Muscle layer of colon (tissue), 2 donors: ENCODE results near the gene ZNF860.
"Not testable (repeated sequence)": the region's sequence is repeated elsewhere in the genome, so short reads cannot be mapped to it uniquely, and the experiment has no call there.

Source experiments
- H3K27ac ChIP-seq: one replicate; pipeline ENCODE4 v1.7.0; 2013; ENCODE audit warnings: low read depth, mild to moderate bottlenecking, low read length, moderate library complexity
- H3K27me3 ChIP-seq, 2 donors: one replicate each; pipeline ENCODE4 v1.7.0; 2013; ENCODE audit warnings: low read length in 2 of 2, mild to moderate bottlenecking in 2 of 2; ENCODE audit not compliant: insufficient read depth in 2 of 2, control insufficient read depth in 1 of 2
- H3K36me3 ChIP-seq: one replicate; pipeline ENCODE4 v1.7.0; 2013; ENCODE audit warnings: mild to moderate bottlenecking, low read length; ENCODE audit not compliant: insufficient read depth
- H3K4me1 ChIP-seq: one replicate; pipeline ENCODE4 v1.7.0; 2013; ENCODE audit warnings: mild to moderate bottlenecking, low read length; ENCODE audit not compliant: insufficient read depth
- H3K4me3 ChIP-seq, 2 donors: one replicate each; pipeline ENCODE4 v1.7.0; 2013; ENCODE audit warnings: low read length in 2 of 2, low read depth in 1 of 2, mild to moderate bottlenecking in 1 of 2, moderate library complexity in 1 of 2
- H3K9ac ChIP-seq: one replicate; pipeline ENCODE4 v1.7.0; 2013; ENCODE audit warnings: low read length
- H3K9me3 ChIP-seq: one replicate; pipeline ENCODE4 v1.7.0; 2013; ENCODE audit warnings: mild to moderate bottlenecking, low read length
- donor health status: abdominal sarcoma.
- donor health status: Adenocarcinoma of cecum.

ZNF860 gene

DNA sequence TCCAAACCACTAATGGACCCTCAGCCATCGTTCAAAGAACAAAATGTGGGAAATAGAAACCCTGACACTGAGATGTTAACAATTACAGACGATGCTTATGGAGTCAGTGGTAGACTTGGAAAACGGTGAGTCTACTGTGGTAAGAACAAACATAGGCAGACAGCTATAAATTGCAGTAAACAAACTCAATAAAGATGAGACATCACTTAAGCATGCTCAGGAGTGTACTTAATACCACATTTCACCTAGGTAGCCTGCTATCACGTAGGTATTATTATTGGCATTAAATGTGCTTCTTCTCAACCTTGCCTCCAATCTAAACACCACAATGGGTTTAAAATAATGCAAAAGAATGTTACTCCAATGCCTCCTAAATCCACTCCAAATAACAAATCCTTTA is 3.0 kb upstream of the ZNF860 start:
- Histone ChIP-seq H3K9ac (no peak overlapping the region), H3K27ac (no peak overlapping the region), H3K36me3 (no peaks in the 10 kb centered on the region), H3K4me1 (peaks cover 5% of the 10 kb centered on the region), H3K4me3 (no peak overlapping the region), H3K9me3 (no peaks in the 10 kb centered on the region), H3K27me3 (no peaks in the 10 kb centered on the region)

DNA sequence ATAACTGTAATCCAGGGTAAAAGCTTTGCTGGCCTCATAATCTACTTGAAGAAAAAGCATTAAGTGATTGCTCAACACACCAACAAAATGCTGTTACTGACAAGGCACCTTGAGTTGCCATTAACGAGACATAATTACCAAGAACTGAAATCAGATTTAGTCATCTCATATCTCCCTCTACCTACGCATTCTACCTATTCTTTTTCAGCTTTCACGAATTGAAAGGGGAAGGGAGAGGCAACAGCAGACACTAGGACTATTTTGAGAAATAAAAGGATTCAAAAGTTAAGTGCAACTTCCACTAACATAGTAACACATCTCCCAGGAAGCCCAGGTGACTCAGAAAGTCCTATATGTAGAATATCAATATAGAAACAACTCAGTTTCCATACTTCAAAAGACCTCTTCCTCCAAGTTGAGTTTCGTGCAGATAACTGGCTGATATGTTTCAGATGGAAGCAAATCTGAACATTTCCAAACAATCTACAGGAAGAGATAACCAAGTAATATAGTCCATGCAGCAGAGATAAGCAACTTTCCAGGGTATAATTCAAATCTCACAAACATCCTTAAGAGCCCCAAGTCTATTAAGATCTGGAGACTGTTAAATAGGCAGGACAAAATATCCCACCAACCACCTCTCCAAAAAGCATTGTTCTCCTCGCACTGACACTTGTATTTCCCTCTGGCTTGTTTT is 2.4 kb upstream of the ZNF860 start:
- no peak overlapping the region for H3K27ac ChIP-seq
- H3K4me3 ChIP-seq = no peak overlapping the region
- no peaks in the 10 kb centered on the region for H3K27me3 ChIP-seq
- no peaks in the 10 kb centered on the region for H3K36me3 ChIP-seq
- H3K9me3 ChIP-seq = no peaks in the 10 kb centered on the region
- H3K4me1 ChIP-seq = peaks cover 5% of the 10 kb centered on the region
- no peak overlapping the region for H3K9ac ChIP-seq

DNA sequence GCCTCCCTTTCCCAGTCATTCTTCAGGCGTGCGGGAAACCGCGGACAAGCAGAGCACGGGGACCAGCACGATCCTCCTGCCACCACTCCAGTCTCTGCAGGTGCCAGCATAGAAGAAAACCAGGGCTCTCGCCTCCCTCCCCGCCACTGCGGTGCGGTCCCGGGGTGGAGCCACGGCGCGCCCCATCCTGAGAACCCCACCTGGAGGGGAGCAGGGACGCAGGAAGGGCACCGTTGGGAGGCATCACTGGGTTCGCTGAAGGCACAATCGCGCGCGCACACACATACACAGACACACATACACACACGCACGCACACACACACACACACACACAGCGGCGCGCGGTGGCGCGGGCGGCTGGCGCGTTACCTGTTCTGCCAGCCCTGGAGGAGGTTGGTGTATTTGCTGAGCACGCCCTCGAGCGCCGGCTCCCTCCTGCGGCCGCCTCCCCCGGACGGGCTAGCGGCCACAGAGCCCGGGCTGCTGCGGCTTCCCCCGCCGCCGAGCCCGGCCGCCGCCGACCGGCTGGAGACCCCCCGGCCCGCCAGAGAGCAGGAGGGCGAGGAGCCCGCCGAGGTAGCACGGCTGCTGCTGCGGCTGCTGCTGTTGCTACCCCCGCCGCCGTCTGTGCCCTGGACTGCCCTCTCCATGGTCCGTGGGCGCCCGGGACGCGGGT is 882 bp upstream of the ZNF860 start:
- H3K27ac ChIP-seq = peak overlapping the region; percentile 82
- H3K9ac ChIP-seq = no peak overlapping the region
- no peaks in the 10 kb centered on the region for H3K27me3 ChIP-seq
- no peaks in the 10 kb centered on the region for H3K9me3 ChIP-seq
- no peaks in the 10 kb centered on the region for H3K36me3 ChIP-seq
- H3K4me1 ChIP-seq = peaks cover 5% of the 10 kb centered on the region
- H3K4me3 ChIP-seq = peak overlapping the region; percentile 77 to 87

DNA sequence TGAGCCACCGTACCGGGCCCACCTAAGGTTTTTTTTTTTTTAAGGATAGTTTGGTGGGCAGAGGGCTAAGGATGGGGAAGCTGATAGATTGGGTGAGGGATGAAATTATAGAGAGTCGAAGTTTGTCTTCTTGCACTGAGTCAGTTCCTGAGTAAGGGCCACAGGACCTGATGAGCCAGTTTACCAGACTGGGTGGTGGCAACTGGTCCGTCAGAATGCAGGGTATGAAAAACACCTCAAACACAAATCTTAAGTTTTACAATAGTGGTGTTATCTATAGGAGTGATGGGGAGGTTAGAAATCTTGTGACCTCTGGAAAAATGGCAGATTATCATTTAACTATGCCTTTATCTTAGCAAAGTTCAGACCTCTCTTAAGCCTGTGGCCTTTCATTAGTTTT is 2.8 kb downstream of the ZNF860 start:
- Histone ChIP-seq H3K9ac (no peak overlapping the region), H3K4me1 (peaks cover 5% of the 10 kb centered on the region), H3K9me3 (no peaks in the 10 kb centered on the region), H3K27me3 (no peaks in the 10 kb centered on the region), H3K4me3 (no peak overlapping the region), H3K27ac (no peak overlapping the region), H3K36me3 (no peaks in the 10 kb centered on the region)

DNA sequence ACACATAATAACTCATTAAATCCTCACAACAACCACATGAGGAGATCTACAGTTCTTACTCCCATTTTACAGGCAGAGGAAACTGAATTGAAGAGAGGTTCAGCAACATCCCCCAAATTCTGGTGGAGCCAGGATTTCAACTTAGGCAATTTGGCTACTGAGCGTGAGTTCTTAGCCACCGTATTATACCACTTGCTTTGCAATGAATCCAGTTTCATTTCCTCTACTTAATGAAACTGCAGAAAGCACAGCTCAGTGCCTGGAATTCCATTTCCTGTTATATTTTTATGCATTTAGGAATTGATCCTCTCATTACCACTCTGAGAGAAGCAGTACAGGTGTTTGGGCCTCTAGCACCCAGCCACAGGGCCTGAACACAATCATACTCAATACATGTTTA is 4.3 kb downstream of the ZNF860 start:
- H3K27ac ChIP-seq = no peak overlapping the region
- no peaks in the 10 kb centered on the region for H3K9me3 ChIP-seq
- no peaks in the 10 kb centered on the region for H3K36me3 ChIP-seq
- peaks cover 5% of the 10 kb centered on the region for H3K4me1 ChIP-seq
- no peaks in the 10 kb centered on the region for H3K27me3 ChIP-seq
- no peak overlapping the region for H3K4me3 ChIP-seq
- no peak overlapping the region for H3K9ac ChIP-seq

DNA sequence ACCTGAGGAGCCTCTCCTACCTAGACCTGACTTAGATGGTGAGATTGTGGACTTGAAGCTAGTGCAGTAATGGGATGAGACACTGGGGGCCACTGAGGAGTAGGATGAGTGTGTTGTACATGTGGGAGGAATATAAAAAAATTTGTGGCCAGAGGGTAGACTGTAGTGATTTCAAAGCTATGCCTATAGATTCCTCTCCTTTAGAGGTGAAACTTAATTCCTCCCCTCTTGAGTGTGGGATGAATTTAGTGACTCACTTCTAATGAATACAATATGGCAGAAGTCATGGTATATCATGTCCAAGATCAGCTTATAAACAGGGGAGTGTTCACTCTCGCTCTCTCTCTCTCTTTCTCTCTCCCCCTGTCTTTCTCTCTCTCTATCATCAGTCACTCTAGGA is 6.7 kb downstream of the ZNF860 start:
- no peaks in the 10 kb centered on the region for H3K27me3 ChIP-seq
- no peaks in the 10 kb centered on the region for H3K4me1 ChIP-seq
- no peaks in the 10 kb centered on the region for H3K36me3 ChIP-seq
- no peaks in the 10 kb centered on the region for H3K9me3 ChIP-seq
- H3K9ac ChIP-seq = no peak overlapping the region
- H3K4me3 ChIP-seq = no peak overlapping the region
- H3K27ac ChIP-seq = no peak overlapping the region

DNA sequence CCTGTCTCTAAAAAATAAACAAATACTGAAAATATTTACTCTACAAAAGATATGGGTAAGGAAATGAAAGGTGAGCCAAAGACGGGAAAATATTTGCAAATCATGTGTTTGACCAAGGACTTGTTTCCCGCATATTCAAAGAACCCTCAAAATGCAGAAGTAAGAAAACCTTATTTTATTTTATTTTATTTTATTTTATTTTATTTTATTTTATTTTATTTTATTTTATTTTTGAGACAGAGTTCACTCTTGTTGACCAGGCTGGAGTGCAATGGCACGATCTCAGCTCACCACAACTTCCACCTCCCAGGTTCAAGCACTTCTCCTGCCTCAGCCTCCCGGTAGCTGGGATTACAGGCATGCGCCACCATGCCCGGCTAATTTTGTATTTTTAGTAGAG is 11.4 kb downstream of the ZNF860 start:
- not testable (repeated sequence) for H3K9ac ChIP-seq, H3K27me3 ChIP-seq, H3K4me1 ChIP-seq, H3K4me3 ChIP-seq, H3K27ac ChIP-seq, H3K9me3 ChIP-seq, H3K36me3 ChIP-seq

DNA sequence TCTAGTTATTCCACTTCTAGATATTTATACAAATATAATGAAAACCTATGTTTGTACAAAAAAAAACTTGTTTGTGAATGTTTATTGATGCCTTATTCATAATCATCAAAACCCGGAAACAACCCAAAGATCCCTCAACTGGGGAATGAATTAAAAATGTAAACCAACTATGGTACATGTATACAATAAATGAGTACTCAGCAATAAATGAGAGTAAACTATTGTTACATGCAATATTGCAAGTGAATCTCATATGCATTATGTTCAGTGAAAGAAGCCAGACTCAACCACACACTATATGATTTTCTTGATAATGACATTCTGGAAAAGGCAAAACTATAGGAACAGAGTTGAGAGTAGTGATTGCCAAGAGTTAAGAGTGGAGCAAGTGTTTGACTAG is 12.3 kb downstream of the ZNF860 start:
- Histone ChIP-seq H3K36me3 (no peaks in the 10 kb centered on the region), H3K27me3 (no peaks in the 10 kb centered on the region), H3K9me3 (no peaks in the 10 kb centered on the region), H3K9ac (no peak overlapping the region), H3K4me1 (no peaks in the 10 kb centered on the region), H3K27ac (no peak overlapping the region), H3K4me3 (no peak overlapping the region)

DNA sequence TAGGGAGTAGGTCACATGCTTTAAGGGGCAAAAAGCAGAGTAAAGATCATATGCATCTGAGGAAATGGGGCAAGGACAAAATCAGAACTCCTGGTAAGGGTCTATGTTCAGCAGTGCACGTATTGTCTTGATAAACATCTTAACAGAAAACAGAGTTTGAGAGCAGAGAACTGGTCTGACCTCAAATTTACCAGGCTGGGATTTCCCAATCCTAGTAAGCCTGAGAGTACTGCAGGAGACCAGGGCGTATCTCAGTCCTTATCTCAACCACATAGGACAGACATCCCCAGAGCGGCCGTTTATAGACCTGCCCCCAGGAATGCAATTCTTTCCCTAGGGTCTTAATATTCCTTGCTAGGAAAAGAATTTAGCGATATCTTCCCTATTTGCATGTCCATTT is 13.5 kb downstream of the ZNF860 start:
- not testable (repeated sequence) for H3K4me3 ChIP-seq

DNA sequence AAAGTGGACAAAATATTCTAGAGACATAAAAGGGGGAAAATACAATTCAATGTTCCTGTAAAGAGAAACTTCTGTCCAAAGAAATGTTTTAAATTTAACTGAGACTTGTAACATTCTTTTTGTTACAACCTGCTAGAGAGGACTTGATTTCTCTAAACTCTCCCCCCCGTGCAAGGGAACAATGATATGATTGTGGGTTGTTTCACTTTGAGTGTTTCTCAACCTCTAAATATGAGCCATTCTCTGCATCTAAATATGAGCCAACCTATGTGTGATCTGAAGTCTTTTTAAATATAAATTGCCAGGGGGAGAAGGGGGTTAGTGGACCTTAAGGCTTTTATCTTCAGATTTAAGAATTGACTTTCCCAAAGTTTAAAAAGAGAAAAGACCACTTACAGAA is 14.6 kb downstream of the ZNF860 start:
- Histone ChIP-seq H3K9ac (no peak overlapping the region), H3K36me3 (no peaks in the 10 kb centered on the region), H3K4me1 (no peaks in the 10 kb centered on the region), H3K27me3 (no peaks in the 10 kb centered on the region), H3K4me3 (no peak overlapping the region), H3K27ac (no peak overlapping the region), H3K9me3 (no peaks in the 10 kb centered on the region)

More for the DNA sequence above, 13.5 kb downstream of the ZNF860 start:
- not testable (repeated sequence) for H3K9ac ChIP-seq, H3K27me3 ChIP-seq, H3K27ac ChIP-seq, H3K4me1 ChIP-seq, H3K36me3 ChIP-seq, H3K9me3 ChIP-seq

DNA sequence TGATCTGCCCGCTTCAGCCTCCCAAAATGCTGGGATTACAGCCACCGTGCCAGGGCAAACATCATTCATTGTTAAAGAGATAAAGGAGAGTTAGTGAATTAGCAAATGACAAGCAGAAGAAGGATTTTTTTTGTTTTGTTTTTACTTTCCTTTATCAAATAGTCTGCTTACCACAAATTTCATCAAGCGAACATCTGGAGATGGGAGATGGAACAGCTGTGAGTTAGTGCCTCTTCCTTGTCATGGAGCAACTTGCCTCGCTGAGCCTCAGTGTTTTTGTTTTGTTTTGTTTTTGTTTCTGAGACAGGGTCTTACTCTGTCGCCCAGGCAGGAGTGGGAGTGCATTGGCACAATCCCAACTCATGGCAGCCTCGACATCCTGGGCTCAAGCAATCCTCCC is 15.9 kb downstream of the ZNF860 start:
- Histone ChIP-seq H3K9ac (no peak overlapping the region), H3K27ac (no peak overlapping the region), H3K36me3 (no peaks in the 10 kb centered on the region), H3K4me3 (no peak overlapping the region), H3K9me3 (no peaks in the 10 kb centered on the region), H3K4me1 (no peaks in the 10 kb centered on the region), H3K27me3 (no peaks in the 10 kb centered on the region)

DNA sequence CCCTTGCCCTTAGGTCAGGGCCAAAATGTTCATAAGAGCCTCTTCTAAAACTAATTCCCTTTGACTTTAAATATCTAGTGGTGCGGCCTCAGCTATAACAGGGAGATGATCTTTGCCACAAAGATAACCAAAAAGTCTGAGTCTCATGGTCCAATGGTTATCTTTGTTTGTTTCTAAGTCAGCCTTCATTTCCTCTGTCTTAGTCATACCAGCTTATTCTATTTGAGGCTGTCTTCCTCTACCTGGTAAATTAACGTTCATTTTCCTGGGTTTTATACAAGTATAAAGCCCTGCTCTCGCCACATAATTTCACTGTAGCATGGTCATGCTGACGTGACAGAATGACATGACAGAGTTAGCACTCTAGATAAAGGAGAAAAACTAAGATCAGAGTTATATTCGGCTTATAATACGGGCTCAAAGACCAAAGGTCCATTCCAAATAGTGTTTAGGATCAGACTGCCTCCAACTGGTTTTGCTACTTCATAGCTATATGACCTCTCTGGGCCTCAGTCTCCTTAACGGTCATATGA is 18.4 kb downstream of the ZNF860 start:
- no peaks in the 10 kb centered on the region for H3K36me3 ChIP-seq
- H3K9me3 ChIP-seq = no peaks in the 10 kb centered on the region
- H3K27ac ChIP-seq = no peak overlapping the region
- no peaks in the 10 kb centered on the region for H3K4me1 ChIP-seq
- H3K4me3 ChIP-seq = no peak overlapping the region
- no peaks in the 10 kb centered on the region for H3K27me3 ChIP-seq
- no peak overlapping the region for H3K9ac ChIP-seq
